H9 (cell line): ENCODE data around the gene SRPX2. TPM values are rescaled to one million over a fixed set of nuclear protein-coding genes. Genes with fewer than 3 reads are reported as not detected.

Source experiments
- DNase-seq: peaks from one replicate; pipeline ENCODE4 v3.0.0-alpha.2; 2017
- H2AFZ ChIP-seq: one replicate; pipeline ENCODE4 v1.6.1; 2013; ENCODE audit warnings: mild to moderate bottlenecking, low read length, control low read depth, moderate library complexity
- H2AK5ac ChIP-seq: 2 replicates; pipeline ENCODE4 v1.6.1; 2013; ENCODE audit warnings: low read length, control low read depth, mixed read lengths; ENCODE audit not compliant: insufficient read length
- H2BK120ac ChIP-seq: one replicate; pipeline ENCODE4 v1.6.1; 2013; ENCODE audit warnings: low read depth, mild to moderate bottlenecking, low read length, control low read depth, inconsistent platforms; ENCODE audit not compliant: poor library complexity, severe bottlenecking
- H2BK12ac ChIP-seq: 2 replicates; pipeline ENCODE4 v1.6.1; 2013; ENCODE audit warnings: low read length, control low read depth, mixed read lengths, low read depth; ENCODE audit not compliant: insufficient read length
- H2BK15ac ChIP-seq: 2 replicates; pipeline ENCODE4 v1.6.1; 2013; ENCODE audit warnings: low read depth, low read length, control low read depth
- H2BK20ac ChIP-seq: one replicate; pipeline ENCODE4 v1.6.1; 2013; ENCODE audit warnings: low read depth, mild to moderate bottlenecking, low read length, control low read depth, inconsistent platforms; ENCODE audit not compliant: poor library complexity, severe bottlenecking
- H2BK5ac ChIP-seq: 2 replicates; pipeline ENCODE4 v1.6.1; 2013; ENCODE audit warnings: low read length, control low read depth, mixed read lengths; ENCODE audit not compliant: insufficient read length
- H3K14ac ChIP-seq: 2 replicates; pipeline ENCODE4 v1.6.1; 2013; ENCODE audit warnings: low read length, control low read depth; ENCODE audit not compliant: insufficient read depth
- H3K18ac ChIP-seq: 2 replicates; pipeline ENCODE4 v1.6.1; 2013; ENCODE audit warnings: low read depth, mild to moderate bottlenecking, mixed read lengths, low read length, control low read depth; ENCODE audit not compliant: insufficient read length
- H3K23ac ChIP-seq: 2 replicates; pipeline ENCODE4 v1.6.1; 2013; ENCODE audit warnings: low read length, control low read depth, mixed read lengths, low read depth; ENCODE audit not compliant: insufficient read length
- H3K23me2 ChIP-seq: 2 replicates; pipeline ENCODE4 v1.6.1; 2013; ENCODE audit warnings: low read depth, mild to moderate bottlenecking, mixed read lengths, low read length, control low read depth; ENCODE audit not compliant: insufficient read length, poor library complexity, severe bottlenecking
- H3K27ac ChIP-seq: 2 replicates; pipeline ENCODE4 v1.5.1; 2013; ENCODE audit warnings: low read length, control low read depth, mixed read lengths, low read depth; ENCODE audit not compliant: insufficient read length
- H3K27me3 ChIP-seq: 2 replicates; pipeline ENCODE4 v1.6.1; 2013; ENCODE audit warnings: low read length, control low read depth, inconsistent platforms; ENCODE audit not compliant: insufficient read depth
- H3K4ac ChIP-seq: 2 replicates; pipeline ENCODE4 v1.6.1; 2013; ENCODE audit warnings: low read depth, mild to moderate bottlenecking, control low read depth, inconsistent platforms, low read length, moderate library complexity
- H3K4me1 ChIP-seq: 2 replicates; pipeline ENCODE4 v1.6.1; 2013; ENCODE audit warnings: low read length, control low read depth, inconsistent platforms; ENCODE audit not compliant: insufficient read depth
- H3K4me2 ChIP-seq: 2 replicates; pipeline ENCODE4 v1.6.1; 2013; ENCODE audit warnings: low read length, control low read depth, mixed read lengths; ENCODE audit not compliant: insufficient read length, insufficient read depth
- H3K56ac ChIP-seq: 2 replicates; pipeline ENCODE4 v1.6.1; 2013; ENCODE audit warnings: low read depth, mild to moderate bottlenecking, mixed read lengths, low read length, control low read depth; ENCODE audit not compliant: insufficient read length
- H3K79me1 ChIP-seq: 2 replicates; pipeline ENCODE4 v1.6.1; 2013; ENCODE audit warnings: low read depth, mild to moderate bottlenecking, moderate library complexity, low read length, control low read depth, inconsistent platforms; ENCODE audit not compliant: insufficient read depth, poor library complexity, severe bottlenecking
- H3K79me2 ChIP-seq: 2 replicates; pipeline ENCODE4 v1.6.1; 2013; ENCODE audit warnings: low read length, control low read depth, inconsistent platforms; ENCODE audit not compliant: insufficient read depth
- H3K9ac ChIP-seq: 2 replicates; pipeline ENCODE4 v1.6.1; 2013; ENCODE audit warnings: low read length, control low read depth, mixed read lengths; ENCODE audit not compliant: insufficient read length; ENCODE audit errors: extremely low read depth
- H3K9me3 ChIP-seq: one replicate; pipeline ENCODE4 v1.6.1; 2013; ENCODE audit warnings: low read depth, low read length, inconsistent platforms; ENCODE audit not compliant: control insufficient read depth
- H3T11ph ChIP-seq: one replicate; pipeline ENCODE4 v1.6.1; 2013; ENCODE audit warnings: mild to moderate bottlenecking, low read length, control low read depth, inconsistent platforms
- H4K20me1 ChIP-seq: one replicate; pipeline ENCODE4 v1.6.1; 2013; ENCODE audit not compliant: control insufficient read depth, insufficient read length, insufficient read depth
- H4K5ac ChIP-seq: 2 replicates; pipeline ENCODE4 v1.6.1; 2013; ENCODE audit warnings: low read depth, mild to moderate bottlenecking, mixed read lengths, low read length, control low read depth; ENCODE audit not compliant: insufficient read length
- H4K8ac ChIP-seq: replicated peaks from 2 replicates; pipeline ENCODE4 v1.6.1; 2013; ENCODE audit warnings: low read length, control low read depth, mixed read lengths, low read depth; ENCODE audit not compliant: insufficient read length
- H4K91ac ChIP-seq: 2 replicates; pipeline ENCODE4 v1.6.1; 2013; ENCODE audit warnings: low read depth, mild to moderate bottlenecking, moderate library complexity, mixed read lengths, low read length, control low read depth; ENCODE audit not compliant: insufficient read length
- H3K27ac Mint-ChIP-seq, 3 experiments: 2 replicates in 2 of 3; 3 replicates in 1 of 3; pipeline ENCODE4 v1.8.0; 2020 to 2021; ENCODE audit warnings: mixed read lengths in 3 of 3, mild to moderate bottlenecking in 1 of 3, moderate library complexity in 1 of 3
- H3K27me3 Mint-ChIP-seq: 2 replicates; pipeline ENCODE4 v1.8.0; 2021; ENCODE audit warnings: low read depth, mild to moderate bottlenecking, moderate library complexity, mixed read lengths
- H3K36me3 Mint-ChIP-seq, 3 experiments: 2 replicates in 2 of 3; 3 replicates in 1 of 3; pipeline ENCODE4 v1.8.0; 2020 to 2021; ENCODE audit warnings: low read depth in 3 of 3, mixed read lengths in 3 of 3; ENCODE audit not compliant: insufficient read depth in 1 of 3
- H3K4me1 Mint-ChIP-seq, 2 experiments: 2 replicates each; pipeline ENCODE4 v1.8.0; 2020; ENCODE audit warnings: mixed read lengths in 2 of 2
- H3K4me3 Mint-ChIP-seq, 2 experiments: 2 replicates in 1 of 2; 3 replicates in 1 of 2; pipeline ENCODE4 v1.8.0; 2020 to 2021; ENCODE audit warnings: mild to moderate bottlenecking in 2 of 2, mixed read lengths in 2 of 2, moderate library complexity in 1 of 2
- H3K9me3 Mint-ChIP-seq, 2 experiments: 2 replicates in 1 of 2; 3 replicates in 1 of 2; pipeline ENCODE4 v1.8.0; 2020; ENCODE audit warnings: mild to moderate bottlenecking in 2 of 2, mixed read lengths in 2 of 2, moderate library complexity in 1 of 2
- CTCF ChIP-seq: fragments of 200-600 bp; sonication (generic); conservative IDR thresholded peaks from 3 replicates; pipeline ENCODE4 v1.8.0; 2021; ENCODE audit warnings: antibody characterized with exemption, mild to moderate bottlenecking
- WGBS: extraction: QIAGEN DNeasy Blood & Tissue Kit; methylation state at CpG from one replicate; pipeline ENCODE4 v1.1.7; 2013; ENCODE audit warnings: missing lambda C conversion rate, low lambda C conversion rate, mixed read lengths; ENCODE audit not compliant: insufficient read length; ENCODE audit errors: extremely low coverage; 5-methylcytosine and 5-hydroxymethylcytosine counted together
- total RNA-seq: library from RNA; stranded (reverse); gene quantifications from 2 replicates; pipeline ENCODE4 v1.2.1, GENCODE V29; 2021

Gene SRPX2
- total RNA-seq, 1 experiment from 2014 or later: not detected

- no peak overlapping the region for H4K8ac ChIP-seq
- H3K27me3 Mint-ChIP-seq: peaks cover 7% of the 10 kb centered on the region
- H3K79me2 ChIP-seq: no peaks in the 10 kb centered on the region
- no peak overlapping the region for H3K27ac Mint-ChIP-seq
- H2AFZ ChIP-seq: no peak overlapping the region
- H3K14ac ChIP-seq: no peak overlapping the region
- peaks cover 39 to 59% of the 10 kb centered on the region in 2 experiments for H3K9me3 Mint-ChIP-seq
- H3K79me1 ChIP-seq: no peaks in the 10 kb centered on the region
- H4K20me1 ChIP-seq: no peaks in the 10 kb centered on the region
- H3K23me2 ChIP-seq: no peaks in the 10 kb centered on the region
- peaks cover 0 to 10% (median 8%) of the 10 kb centered on the region in 3 experiments; a peak in 3 of 7 replicates for H3K36me3 Mint-ChIP-seq
- H3K27me3 ChIP-seq: no peaks in the 10 kb centered on the region
- DNase-seq: no peak
- H3K27ac ChIP-seq: no peak overlapping the region
- H2BK15ac ChIP-seq: no peak overlapping the region
- no peak overlapping the region for H4K5ac ChIP-seq
- H3K4me1 Mint-ChIP-seq: 0 out of 4 replicates have a peak, but pooled peaks cover 0 to 2% of the 10 kb centered on the region in 2 experiments
- H3K4me2 ChIP-seq: no peak overlapping the region
- no peak for TF ChIP-seq CTCF
- no CpG with 5 or more reads among the region's 2 CpGs for whole genome bisulfite sequencing
- no peak overlapping the region for H3T11ph ChIP-seq
- no peak overlapping the region for H4K91ac ChIP-seq
- no peak overlapping the region for H3K4ac ChIP-seq
- H2BK5ac ChIP-seq: no peak overlapping the region
- no peak overlapping the region for H3K18ac ChIP-seq
- no peak overlapping the region for H3K23ac ChIP-seq
- H3K9ac ChIP-seq: no peak overlapping the region
- H2BK20ac ChIP-seq: no peak overlapping the region
- no peak overlapping the region for H3K56ac ChIP-seq
- H3K4me1 ChIP-seq: no peaks in the 10 kb centered on the region
- H2BK120ac ChIP-seq: no peak overlapping the region
- no peak overlapping the region for H3K4me3 Mint-ChIP-seq
- H2BK12ac ChIP-seq: no peak overlapping the region
- H3K9me3 ChIP-seq: peaks cover 10% of the 10 kb centered on the region
- no peak overlapping the region for H2AK5ac ChIP-seq
Measured at GRCh38 chrX:100720301-100720700, 76.3 kb downstream of the SRPX2 start.
